GM18909 (cell line): Measurements from ENCODE around the gene GALNT2.

Experiments
- ATAC-seq: cut with Tn5 transposase; IDR thresholded peaks from one replicate; pipeline ENCODE4 v1.9.1; 2021; ENCODE audit warnings: mild to moderate bottlenecking; ENCODE audit not compliant: unreplicated experiment, poor library complexity

GALNT2 gene

GRCh38 chr1:230049731-230050130 lies 17.3 kb upstream of the GALNT2 start:
- no peak for ATAC-seq

GRCh38 chr1:230050973-230051735 lies 15.9 kb upstream of the GALNT2 start:
- ATAC-seq = no peak

- no peak for ATAC-seq
These were observed 15.0 kb upstream of the GALNT2 start for GRCh38 chr1:230052018-230052417.

GRCh38 chr1:230052665-230053064 lies 14.4 kb upstream of the GALNT2 start:
- ATAC-seq = no peak

- ATAC-seq = no peak
These were observed 12.8 kb upstream of the GALNT2 start for GRCh38 chr1:230054092-230054749.

GRCh38 chr1:230056098-230056497 lies 10.9 kb upstream of the GALNT2 start:
- ATAC-seq = no peak

GRCh38 chr1:230057100-230057499 lies 9.9 kb upstream of the GALNT2 start:
- ATAC-seq = no peak

GRCh38 chr1:230057681-230058565 lies 9.1 kb upstream of the GALNT2 start:
- ATAC-seq = no peak

- no peak for ATAC-seq
These were observed 8.4 kb upstream of the GALNT2 start for GRCh38 chr1:230058626-230059025.

- ATAC-seq = no peak
These were observed 5.2 kb upstream of the GALNT2 start for GRCh38 chr1:230061801-230062200.

GRCh38 chr1:230062521-230062920 lies 4.5 kb upstream of the GALNT2 start:
- no peak for ATAC-seq

- ATAC-seq = no peak
These were observed 2.8 kb upstream of the GALNT2 start for GRCh38 chr1:230064283-230064682.

GRCh38 chr1:230065161-230065560 lies 1.9 kb upstream of the GALNT2 start:
- ATAC-seq = no peak

GRCh38 chr1:230065571-230065970 lies 1.5 kb upstream of the GALNT2 start:
- ATAC-seq = no peak

- no peak for ATAC-seq
These were observed 1.0 kb upstream of the GALNT2 start for GRCh38 chr1:230066031-230066430.

- peak; percentile 18 for ATAC-seq
These were observed 407 bp downstream of the GALNT2 start for GRCh38 chr1:230067419-230067870.

GRCh38 chr1:230067871-230068620 lies 1.0 kb downstream of the GALNT2 start:
- no peak for ATAC-seq

GRCh38 chr1:230068621-230068873 lies 1.5 kb downstream of the GALNT2 start:
- ATAC-seq = no peak

GRCh38 chr1:230068952-230069684 lies 2.1 kb downstream of the GALNT2 start:
- no peak for ATAC-seq

- no peak for ATAC-seq
These were observed 2.8 kb downstream of the GALNT2 start for GRCh38 chr1:230069796-230070195.
